HG03159 (cell line): ENCODE results near the gene CFL1.

Source experiments
- ATAC-seq: cut with Tn5 transposase; IDR thresholded peaks from one replicate; pipeline ENCODE4 v1.9.1; 2021; ENCODE audit warnings: mild to moderate bottlenecking, moderate library complexity; ENCODE audit not compliant: unreplicated experiment

Gene CFL1

DNA sequence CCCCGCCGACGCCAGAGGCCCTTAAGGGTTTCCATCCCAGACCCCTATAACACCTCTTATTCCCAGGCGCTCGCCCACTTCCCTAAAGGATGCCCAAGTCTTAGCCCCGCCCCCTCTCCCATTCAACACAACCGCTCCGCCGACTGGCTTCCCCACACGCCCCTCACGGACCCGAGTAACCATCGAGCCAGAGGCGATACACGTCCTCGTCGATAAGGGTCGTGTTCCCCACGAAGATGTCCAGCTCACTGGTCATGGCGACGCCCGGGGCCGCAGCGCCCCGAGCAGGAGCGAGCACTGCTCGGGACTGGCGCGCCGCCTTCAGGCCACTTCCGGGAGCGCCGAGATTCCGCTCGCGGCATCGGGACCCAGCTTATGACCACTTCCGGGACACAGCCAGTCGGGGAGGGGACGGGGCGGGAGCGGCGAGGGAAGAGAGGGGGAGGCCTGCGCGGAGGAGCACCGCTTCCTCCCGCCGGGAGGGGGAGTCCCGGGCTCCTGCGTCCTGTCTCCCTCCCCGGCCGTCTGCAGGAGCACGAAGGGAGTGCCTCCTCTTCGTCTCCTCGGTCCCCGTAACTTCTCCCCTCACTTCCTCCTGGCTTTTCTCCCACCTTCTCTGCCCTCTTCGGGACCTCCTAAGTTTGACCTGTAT, 30.3 kb upstream of the CFL1 start, which contains the start of gene FIBP:
FIBP (minus strand) TSS at position 309 of the 652 bp plus-strand sequence; CDS start at position 256, 53 bp downstream.
- peak; percentile 43 for ATAC-seq

DNA sequence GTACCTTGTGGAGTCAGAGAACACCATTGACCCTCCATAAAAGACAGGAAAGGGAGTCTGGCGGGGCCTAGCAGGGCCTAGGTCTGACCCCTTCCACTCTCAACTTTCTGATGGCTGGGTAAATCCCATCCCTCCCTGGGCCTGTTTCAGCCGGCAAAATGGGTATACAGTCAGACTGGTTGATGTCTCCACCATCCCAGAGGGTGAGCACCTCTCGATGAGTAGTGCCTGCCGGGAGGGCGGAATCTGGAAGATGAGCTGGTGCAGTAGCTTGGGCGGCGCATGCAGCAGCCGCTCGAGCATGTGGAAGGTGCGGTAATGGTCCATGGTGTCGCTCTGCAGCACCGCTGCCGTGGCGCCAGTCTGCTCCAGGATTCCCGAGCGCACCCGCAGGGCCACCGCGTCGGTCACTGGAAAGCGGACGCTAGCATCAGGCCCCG, 29.8 kb upstream of the CFL1 start:
- ATAC-seq: no peak

DNA sequence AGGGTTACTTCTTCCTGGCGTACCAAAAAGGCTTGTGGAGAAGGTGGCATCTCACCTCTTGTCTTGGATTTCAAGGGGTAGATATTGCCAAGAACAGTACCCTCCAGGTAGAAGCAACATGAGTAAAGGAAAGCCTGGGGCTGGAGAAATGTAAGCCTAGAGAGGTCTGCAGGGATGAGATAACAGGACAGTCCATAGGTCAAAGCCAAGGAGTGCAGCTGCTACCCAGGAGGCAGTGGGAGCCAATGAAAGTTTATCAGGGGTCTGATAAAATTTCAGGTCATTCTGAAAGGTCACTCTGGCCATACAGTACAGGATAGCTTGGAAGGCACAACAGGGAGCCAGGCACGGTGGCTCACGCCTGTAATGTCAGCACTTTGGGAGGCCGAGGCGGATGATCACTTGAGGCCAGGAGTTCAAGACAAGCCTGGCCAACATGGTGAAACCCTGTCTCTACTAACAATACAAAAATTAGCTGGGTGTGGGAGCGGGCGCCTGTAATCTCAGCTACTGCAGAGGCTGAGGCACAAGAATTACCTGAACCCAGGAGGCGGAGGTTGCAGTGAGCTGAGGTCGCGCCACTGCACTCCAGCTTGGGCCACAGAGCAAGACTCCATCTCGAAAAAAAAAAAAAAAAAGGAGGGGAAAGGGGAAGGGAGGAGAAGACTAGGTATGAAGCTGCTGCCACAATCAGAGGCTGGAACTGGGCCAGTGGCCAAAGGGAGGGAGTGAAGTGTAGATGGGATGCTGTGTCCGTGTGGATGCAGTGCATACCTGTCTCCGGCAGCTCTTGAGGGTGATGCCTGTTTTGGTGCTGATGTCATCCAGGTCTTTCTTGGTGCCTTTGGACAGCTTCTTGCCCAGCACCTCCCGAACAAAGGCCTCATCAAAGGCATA, 29.1 kb upstream of the CFL1 start:
- ATAC-seq: no peak

- no peak for ATAC-seq
Measured at GRCh38 chr11:65885808-65886536, 28.0 kb upstream of the CFL1 start.

GRCh38 chr11:65885231-65885630, 27.3 kb upstream of the CFL1 start:
- ATAC-seq: no peak

DNA sequence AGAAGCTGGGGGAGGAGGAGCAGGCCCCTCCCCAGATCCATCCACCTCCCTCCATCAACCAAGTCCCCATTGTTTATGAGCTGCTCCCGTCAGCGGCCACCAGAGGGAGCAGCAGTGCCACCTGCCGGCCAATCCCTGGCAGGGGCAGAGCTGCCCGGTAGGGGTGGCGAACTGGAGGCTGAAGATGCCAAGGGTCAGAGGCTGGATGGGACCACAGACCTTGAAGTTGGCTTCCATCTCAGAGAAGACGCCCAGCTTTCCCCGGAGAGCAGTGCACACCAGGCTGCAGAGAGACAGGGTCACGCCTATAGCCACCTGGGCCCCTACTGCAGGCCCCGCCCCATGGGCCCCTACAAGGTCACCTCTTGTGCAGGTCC, 26.7 kb upstream of the CFL1 start:
- no peak for ATAC-seq

- no peak for ATAC-seq
Measured at GRCh38 chr11:65883786-65884715, 26.1 kb upstream of the CFL1 start.

DNA sequence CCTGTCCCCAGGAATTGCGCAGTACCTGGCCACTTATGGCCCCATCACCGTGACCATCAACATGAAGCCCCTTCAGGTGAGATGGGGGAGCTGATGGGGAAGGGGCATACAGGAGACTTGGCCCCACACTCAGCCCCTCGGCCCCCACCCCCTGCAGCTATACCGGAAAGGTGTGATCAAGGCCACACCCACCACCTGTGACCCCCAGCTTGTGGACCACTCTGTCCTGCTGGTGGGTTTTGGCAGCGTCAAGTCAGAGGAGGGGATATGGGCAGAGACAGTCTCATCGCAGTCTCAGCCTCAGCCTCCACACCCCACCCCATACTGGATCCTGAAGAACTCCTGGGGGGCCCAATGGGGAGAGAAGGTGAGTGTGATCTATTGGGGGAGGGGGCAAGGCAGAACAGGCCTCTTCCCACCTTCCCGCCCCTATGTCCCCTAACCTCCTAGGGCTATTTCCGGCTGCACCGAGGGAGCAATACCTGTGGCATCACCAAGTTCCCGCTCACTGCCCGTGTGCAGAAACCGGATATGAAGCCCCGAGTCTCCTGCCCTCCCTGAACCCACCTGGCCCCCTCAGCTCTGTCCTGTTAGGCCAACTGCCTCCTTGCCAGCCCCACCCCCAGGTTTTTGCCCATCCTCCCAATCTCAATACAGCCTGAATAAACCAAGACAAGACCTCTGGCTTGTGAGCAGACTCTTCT, 25.2 kb upstream of the CFL1 start:
- ATAC-seq: no peak

- no peak for ATAC-seq
Measured at GRCh38 chr11:65882120-65883057, 24.4 kb upstream of the CFL1 start.

DNA sequence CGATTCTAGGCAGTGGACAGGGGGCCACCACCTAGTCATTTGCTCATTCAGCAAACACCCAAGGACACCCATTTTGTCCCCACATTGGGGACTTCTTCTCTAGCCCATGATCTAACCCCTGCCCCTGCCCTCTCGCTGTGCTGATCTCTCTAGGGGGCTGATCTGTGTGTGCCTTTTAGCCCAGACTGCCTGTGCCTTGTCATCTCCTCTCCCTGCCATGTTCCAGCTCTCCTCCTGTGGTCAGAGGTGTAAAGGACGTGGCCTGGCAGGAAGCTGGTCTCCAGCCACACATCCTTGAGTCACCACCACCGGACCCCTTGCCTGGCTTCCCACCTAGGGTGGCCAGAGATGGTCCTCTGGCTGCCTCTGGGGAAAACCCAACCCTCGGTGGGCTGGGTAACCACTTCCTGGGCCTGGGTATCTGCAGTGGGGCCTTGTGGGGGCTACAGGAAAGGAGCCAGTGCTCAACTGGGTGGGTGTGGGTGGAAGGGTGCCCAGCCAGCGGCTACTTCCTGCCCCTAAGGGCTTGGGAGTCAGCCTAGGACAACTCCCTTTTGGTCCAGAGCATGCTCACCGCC, 23.0 kb upstream of the CFL1 start:
- no peak for ATAC-seq

DNA sequence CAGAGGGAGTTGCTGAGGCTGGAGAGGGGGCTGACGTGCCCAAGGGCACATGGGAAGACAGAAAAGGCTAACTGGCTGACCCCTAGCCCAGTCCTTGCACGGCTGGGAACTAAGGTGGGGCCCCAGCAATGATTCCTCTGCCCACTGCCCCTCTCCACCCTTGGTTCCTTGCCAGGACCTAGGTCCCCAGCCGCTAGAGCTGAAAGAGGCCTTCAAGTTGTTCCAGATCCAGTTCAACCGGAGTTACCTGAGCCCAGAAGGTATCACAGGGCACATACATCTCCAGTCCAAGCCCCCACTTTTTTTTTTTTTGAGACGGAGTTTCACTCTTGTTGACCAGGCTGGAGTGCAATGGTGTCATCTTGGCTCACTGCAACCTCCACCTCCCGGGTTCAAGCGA, 22.0 kb upstream of the CFL1 start:
- no peak for ATAC-seq

DNA sequence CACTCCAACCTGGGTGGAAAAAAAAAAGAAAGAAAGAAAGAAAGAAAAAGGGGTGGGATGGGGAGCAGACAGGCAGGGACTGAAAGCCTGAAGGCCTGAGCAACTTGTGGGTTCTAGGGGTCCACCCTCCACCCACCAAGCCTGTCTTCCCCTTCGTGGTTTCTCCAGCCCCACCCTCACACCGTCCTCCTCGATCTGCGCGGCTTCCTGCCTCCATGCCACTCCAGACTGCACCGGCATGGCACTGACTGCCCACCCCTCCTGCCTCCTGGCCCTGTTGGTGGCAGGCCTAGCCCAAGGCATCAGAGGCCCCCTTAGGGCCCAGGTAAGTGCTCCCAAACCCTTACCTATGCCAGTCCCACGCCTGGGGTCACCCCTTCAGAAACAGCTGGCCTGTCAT, 21.6 kb upstream of the CFL1 start, which contains the start of gene CTSW:
CTSW (plus strand) TSS at position 221 of the 400 bp plus-strand sequence; CDS start at position 239, 18 bp downstream.
- ATAC-seq: no peak

DNA sequence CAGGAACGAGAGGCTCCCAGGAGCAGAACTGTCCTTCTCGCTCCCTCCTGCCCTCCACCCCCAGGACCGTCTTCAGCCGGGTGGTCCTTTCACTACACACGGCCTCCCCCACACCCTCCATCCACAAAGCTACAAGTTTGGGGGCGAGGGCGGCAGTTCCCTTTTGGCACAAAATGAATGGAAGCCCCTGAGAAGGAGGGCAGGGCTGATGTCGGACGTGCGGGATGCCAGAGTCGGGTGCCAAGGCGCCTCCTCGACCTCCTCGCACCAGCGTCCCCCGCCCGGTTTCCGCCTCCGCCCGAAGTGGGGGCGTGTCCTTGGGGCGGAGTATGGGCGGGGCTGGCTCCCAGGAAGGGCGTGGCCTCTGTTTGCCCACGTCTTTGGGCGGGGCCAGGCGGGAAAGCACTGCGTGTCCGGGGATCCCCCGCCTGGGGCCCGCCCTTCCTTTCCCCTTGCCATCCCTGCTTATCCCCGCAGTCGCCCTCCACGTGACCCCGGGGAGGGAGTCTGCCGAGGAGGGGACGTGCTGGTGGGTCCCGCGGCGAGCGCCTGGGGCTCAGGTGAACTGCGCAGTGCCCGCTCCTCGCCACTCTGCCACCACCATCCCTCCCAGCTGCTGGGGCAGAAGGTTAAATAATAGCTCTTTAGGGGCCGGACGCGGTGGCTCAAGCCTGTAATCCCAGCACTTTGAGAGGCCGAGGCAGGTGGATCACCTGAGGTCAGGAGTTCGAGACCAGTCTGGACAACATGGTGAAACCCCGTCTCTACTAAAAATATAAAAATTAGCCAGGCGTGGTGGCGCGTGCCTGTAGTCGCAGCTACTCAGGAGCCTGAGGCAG, 15.6 kb upstream of the CFL1 start:
- ATAC-seq: peak; percentile 74

DNA sequence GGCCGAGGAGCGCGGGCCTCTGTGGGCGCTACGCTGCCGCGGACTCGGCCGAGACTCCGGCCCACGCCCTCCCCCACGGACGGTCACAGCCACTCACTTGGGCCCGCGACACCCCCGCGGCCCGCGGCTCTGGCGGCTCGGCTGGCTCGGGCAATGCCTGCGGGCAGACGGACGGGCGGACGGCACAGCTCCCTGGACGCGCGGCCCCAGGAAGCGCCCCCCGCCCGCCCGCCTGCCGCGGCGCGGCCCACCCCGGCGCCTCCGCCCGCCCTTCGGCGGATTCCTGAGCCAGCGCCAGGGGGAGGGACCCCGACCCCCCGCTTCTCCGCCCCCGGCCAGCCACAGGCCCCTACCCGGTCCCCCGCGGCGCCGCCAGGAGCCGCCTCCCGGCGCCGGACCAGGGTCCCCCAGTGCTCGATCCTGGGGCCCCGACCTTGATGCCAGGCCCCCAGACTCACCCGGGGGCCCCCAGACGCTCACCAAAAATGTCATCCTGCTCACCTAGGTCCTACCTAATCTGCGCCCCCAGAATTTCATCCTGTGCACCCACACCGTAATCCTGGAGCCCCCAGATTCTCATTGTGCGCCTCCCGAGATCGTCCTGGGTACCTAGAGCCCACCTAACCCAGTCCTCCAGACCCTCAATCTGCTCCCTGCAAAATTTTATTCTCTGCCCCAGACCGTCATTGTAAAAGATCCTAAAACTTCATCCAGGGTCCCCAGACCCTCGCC, 14.8 kb upstream of the CFL1 start, which contains the start of gene EFEMP2:
EFEMP2 (minus strand) TSS at position 215 of the 732 bp plus-strand sequence. CDS start 446 bp downstream, outside the sequence.
- no peak for ATAC-seq

- ATAC-seq: no peak
Measured at GRCh38 chr11:65871811-65872548, 14.0 kb upstream of the CFL1 start.
